ENCODE results near the gene CARD9.

DNA sequence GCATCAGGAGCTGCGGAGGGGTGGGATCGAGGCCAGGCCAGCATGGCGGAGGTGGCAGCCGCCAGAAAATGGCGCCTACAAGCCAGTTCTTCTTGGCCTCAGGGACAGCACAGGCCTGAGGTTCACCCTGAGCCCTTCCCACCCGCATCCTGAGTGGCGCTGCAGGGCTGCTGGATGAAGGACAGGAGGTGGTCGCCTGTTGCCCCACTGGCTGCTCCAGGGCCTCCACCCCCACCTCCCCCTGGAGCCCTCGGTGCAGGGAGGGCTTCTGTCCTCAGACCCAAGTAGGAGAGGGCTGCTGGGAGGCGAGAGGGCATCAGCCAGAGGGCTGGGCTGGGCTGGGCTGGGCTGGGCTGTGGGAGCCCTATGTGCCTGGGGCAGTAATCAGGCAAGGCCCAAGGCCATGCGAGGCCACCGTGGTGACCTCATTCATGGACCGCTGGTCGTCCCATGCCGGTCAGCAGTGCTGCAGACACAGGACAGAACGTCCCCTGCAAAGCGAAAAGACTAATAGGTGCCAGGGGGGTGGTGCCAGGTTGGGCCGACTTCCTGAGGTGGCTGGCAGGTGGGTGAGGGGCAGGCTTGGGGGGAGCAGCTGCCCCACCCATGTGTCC lies 32.3 kb downstream of the CARD9 start:
- TF ChIP-seq CTCF (conservative IDR thresholded peaks at IDR 0.05; ENCODE audit: low read depth, low read length), result no peak
- TF ChIP-seq EZH2 (IDR thresholded peaks at IDR 0.05; ENCODE audit: low read length, unreplicated experiment), result no peak
